Measurements from ENCODE around the gene SERPINB4. TPM values are rescaled to one million over a fixed set of nuclear protein-coding genes. Genes with fewer than 3 reads are reported as not detected.

The SERPINB4 gene
- total and polyA plus RNA-seq, 2 experiments from 2014 or later: 1.2 to 1.5 TPM

GRCh38 chr18:63592471-63592870 lies 51.6 kb downstream of the SERPINB4 start:
- TF ChIP-seq REST (IDR thresholded peaks at IDR 0.05; ENCODE audit: unreplicated experiment) (no peak), EZH2phosphoT487 (IDR thresholded peaks at IDR 0.05; ENCODE audit: unreplicated experiment) (no peak), ZNF114 (CRISPR knock-in tag; IDR thresholded peaks at IDR 0.05) (no peak), ZNF331 (CRISPR knock-in tag; IDR thresholded peaks at IDR 0.05; ENCODE audit: low read depth) (no peak), CTCF (conservative IDR thresholded peaks at IDR 0.05; ENCODE audit: low read depth in 2 of 2) (no peak), CREB1 (CRISPR knock-in tag; IDR thresholded peaks at IDR 0.05; ENCODE audit: low read depth) (no peak), ZNF462 (CRISPR knock-in tag; IDR thresholded peaks at IDR 0.05) (no peak), POLR2AphosphoS5 (IDR thresholded peaks at IDR 0.05; ENCODE audit: low read depth) (no peak), NANOG (IDR thresholded peaks at IDR 0.05; ENCODE audit: borderline replicate concordance) (no peak), STAT1 (IDR thresholded peaks at IDR 0.05; ENCODE audit: unreplicated experiment) (no peak), EZH2 (IDR thresholded peaks at IDR 0.05; ENCODE audit: low read depth, unreplicated experiment) (no peak), ETS1 (IDR thresholded peaks at IDR 0.05) (no peak), JUNB (IDR thresholded peaks at IDR 0.05; ENCODE audit: unreplicated experiment) (no peak)
- H3K27me3 Mint-ChIP-seq (ENCODE audit: insufficient read depth, low read depth, poor library complexity): peaks cover 5% of the 10 kb centered on the region
- ATAC-seq: no peak

More at GRCh38 chr18:63592471-63592870, 51.6 kb downstream of the SERPINB4 start:
- H3K27ac Mint-ChIP-seq: no peak overlapping the region
- no peaks in the 10 kb centered on the region for H3F3A ChIP-seq (replicated peaks; ENCODE audit: low read depth)
- no peaks in the 10 kb centered on the region for H3K79me2 ChIP-seq (replicated peaks; ENCODE audit: insufficient read depth)
- H3K36me3 Mint-ChIP-seq (ENCODE audit: low read depth): no peaks in the 10 kb centered on the region
- no peaks in the 10 kb centered on the region for H3K9me3 Mint-ChIP-seq
- H3K27me3 ChIP-seq (ENCODE audit: insufficient read depth): no peaks in the 10 kb centered on the region
- H2AFZ ChIP-seq: no peak overlapping the region
- H3K4me3 Mint-ChIP-seq: no peak overlapping the region
- no peaks in the 10 kb centered on the region for H3K36me3 ChIP-seq (ENCODE audit: insufficient read depth)
- no peak overlapping the region for H3K4me2 ChIP-seq
- H3K4me1 ChIP-seq (ENCODE audit: insufficient read depth): no peaks in the 10 kb centered on the region
- H4K20me1 ChIP-seq (replicated peaks; ENCODE audit: insufficient read depth): no peaks in the 10 kb centered on the region
- H3K4me1 Mint-ChIP-seq: no peaks in the 10 kb centered on the region
- H3K27ac ChIP-seq (ENCODE audit: low read depth): no peak overlapping the region
- H3K4me3 ChIP-seq: no peak overlapping the region
- no peak for DNase-seq (ENCODE audit: low spot score)
- no peaks in the 10 kb centered on the region; the same call in 1 of the 2 replicates for H3K9me2 ChIP-seq (ENCODE audit: insufficient read depth)

Data from GM23338 (cell line).